Bronchial epithelial cell (primary cell): ENCODE measurements around the gene MORC1. TPM values are rescaled to one million over a fixed set of nuclear protein-coding genes. Genes with fewer than 3 reads are reported as not detected.

Experiments
- DNase-seq: peaks from one replicate; pipeline ENCODE4 v3.0.0-alpha.2; 2010; ENCODE audit warnings: low read depth
- FAIRE-seq: peaks from 2 replicates; lab custom pipeline; 2011; peaks lifted over from hg19 to GRCh38; lab: Jason Lieb, UNC
- H3K27me3 ChIP-seq: 2 replicates; pipeline ENCODE4 v1.5.1; 2011; ENCODE audit warnings: low read length; ENCODE audit not compliant: control insufficient read depth, insufficient read depth
- H3K36me3 ChIP-seq: 2 replicates; pipeline ENCODE4 v1.5.1; 2011; ENCODE audit warnings: low read length; ENCODE audit not compliant: control insufficient read depth, insufficient read depth
- H3K4me3 ChIP-seq: 2 replicates; pipeline ENCODE4 v1.5.1; 2011; ENCODE audit warnings: mild to moderate bottlenecking, low read depth, low read length, control low read depth
- CTCF ChIP-seq: IDR thresholded peaks from 2 replicates; pipeline ENCODE4 v1.5.1; 2011; ENCODE audit warnings: mild to moderate bottlenecking, moderate library complexity, low read length, control low read depth, inconsistent platforms; ENCODE audit not compliant: insufficient read depth, severe bottlenecking
- total RNA-seq: library from RNA; depleted of rRNA; stranded (reverse); fragments of >200 nt; gene quantifications from 2 replicates; pipeline ENCODE4 v1.2.1, GENCODE V29; 2014

The MORC1 gene
- total RNA-seq, 1 donor from 2014 or later, result not detected

GRCh38 chr3:108966773-108967172 lies 151.2 kb downstream of the MORC1 start:
- no peak for DNase-seq
- Histone ChIP-seq H3K36me3 (no peaks in the 10 kb centered on the region), H3K27me3 (no peaks in the 10 kb centered on the region), H3K4me3 (no peak overlapping the region)
- TF ChIP-seq CTCF, result no peak
- FAIRE-seq, result no peak

- Histone ChIP-seq H3K27me3 (no peaks in the 10 kb centered on the region), H3K4me3 (no peak overlapping the region), H3K36me3 (no peaks in the 10 kb centered on the region)
- FAIRE-seq (no peak), DNase-seq (peak; percentile 40)
- no peak for TF ChIP-seq CTCF
Observed at GRCh38 chr3:108959017-108959416, 158.9 kb downstream of the MORC1 start.

GRCh38 chr3:108953700-108954099 lies 164.2 kb downstream of the MORC1 start, which contains the start of gene GUCA1C:
Gene GUCA1C, minus strand, starts transcription at chr3:108953879. Its CDS starts 117 bp downstream, at chr3:108953762.
- H3K36me3 ChIP-seq, result no peaks in the 10 kb centered on the region
- no peak within 1 kb of the TSS for H3K4me3 ChIP-seq
- FAIRE-seq, result no peak
- no peak for DNase-seq
- TF ChIP-seq CTCF, result no peak
- no peaks in the 10 kb centered on the region for H3K27me3 ChIP-seq

GRCh38 chr3:108953210-108953609 lies 164.7 kb downstream of the MORC1 start:
- FAIRE-seq (no peak), DNase-seq (peak; percentile 87)
- Histone ChIP-seq H3K36me3 (no peaks in the 10 kb centered on the region), H3K4me3 (no peak overlapping the region), H3K27me3 (no peaks in the 10 kb centered on the region)
- TF ChIP-seq CTCF, result no peak

- no peak for FAIRE-seq
- DNase-seq, result no peak
- TF ChIP-seq CTCF, result no peak
- H3K4me3 ChIP-seq, result no peak overlapping the region
- no peaks in the 10 kb centered on the region for H3K27me3 ChIP-seq
- H3K36me3 ChIP-seq, result no peaks in the 10 kb centered on the region
Observed at GRCh38 chr3:108951820-108952501, 166.0 kb downstream of the MORC1 start.

GRCh38 chr3:108947855-108948254 lies 170.1 kb downstream of the MORC1 start:
- DNase-seq (peak; percentile 28), FAIRE-seq (no peak)
- Histone ChIP-seq H3K27me3 (no peaks in the 10 kb centered on the region), H3K4me3 (no peak overlapping the region), H3K36me3 (no peaks in the 10 kb centered on the region)
- TF ChIP-seq CTCF, result no peak
